GM12878 (cell line): ENCODE results near the gene PPP1R37.

ENCODE experiments used
- BMI1 ChIP-seq: fragments of 450-650 bp; IDR thresholded peaks from 2 replicates; pipeline ENCODE4 v1.6.1; 2016; ENCODE audit warnings: mild to moderate bottlenecking, moderate library complexity, borderline replicate concordance
- CEBPB ChIP-seq, 2 experiments: fragments of 150-350 bp in 1 of 2; IDR thresholded peaks; 2 replicates each; pipeline ENCODE4 v1.6.1; 2012 to 2014; ENCODE audit warnings: low read depth in 2 of 2, low read length in 2 of 2, borderline replicate concordance in 1 of 2, inconsistent platforms in 1 of 2
- CREM ChIP-seq: IDR thresholded peaks from 2 replicates; pipeline ENCODE4 v1.6.1; 2014; ENCODE audit warnings: antibody characterized with exemption, low read depth
- CTCF ChIP-seq, 3 experiments: IDR thresholded peaks in 2 of 3; conservative IDR thresholded peaks in 1 of 3; 2 replicates each; pipeline ENCODE4 v1.5.1; 2011; ENCODE audit warnings: low read depth in 3 of 3, low read length in 3 of 3, mild to moderate bottlenecking in 3 of 3, control low read depth in 2 of 3, moderate library complexity in 2 of 3, inconsistent platforms in 1 of 3, mixed read lengths in 1 of 3; ENCODE audit not compliant: control insufficient read depth in 2 of 3, insufficient read depth in 1 of 3; ENCODE audit errors: extremely low read depth in 1 of 3
- HDAC2 ChIP-seq: fragments of 200-600 bp; sonication (generic); IDR thresholded peaks from 2 replicates; pipeline ENCODE4 v1.6.1; 2017
- PAX5 ChIP-seq: IDR thresholded peaks from 2 replicates; pipeline ENCODE4 v1.6.1; 2011; ENCODE audit warnings: low read depth, low read length, borderline replicate concordance
- POLR2A ChIP-seq: IDR thresholded peaks from 2 replicates; pipeline ENCODE4 v1.6.1; 2011; ENCODE audit warnings: low read depth, mild to moderate bottlenecking, low read length
- TAF1 ChIP-seq: IDR thresholded peaks from 2 replicates; pipeline ENCODE4 v1.6.1; 2011; ENCODE audit warnings: mild to moderate bottlenecking, low read depth, low read length, borderline replicate concordance

GRCh38 chr19:45096700-45097099 lies 3.7 kb downstream of the PPP1R37 start:
- no peak for TF ChIP-seq BMI1
- no peak for TF ChIP-seq TAF1
- no peak for TF ChIP-seq HDAC2
- TF ChIP-seq CREM, result no peak
- no peak for TF ChIP-seq CTCF (IDR thresholded peaks at IDR 0.05 in 2 of 3, conservative IDR thresholded peaks at IDR 0.05 in 1 of 3; ENCODE audit: control insufficient read depth in 2 of 3, extremely low read depth in 1 of 3, insufficient read depth in 1 of 3, low read depth in 3 of 3, low read length in 3 of 3)
- TF ChIP-seq PAX5, result no peak
- no peak for TF ChIP-seq POLR2A
- TF ChIP-seq CEBPB (IDR thresholded peaks at IDR 0.05; ENCODE audit: borderline replicate concordance in 1 of 2, low read depth in 2 of 2, low read length in 2 of 2), result no peak
